Mucosa of rectum (tissue), 2 donors: ENCODE data around the gene ABI1.

Experiments
- H3K27ac ChIP-seq, 2 donors: one replicate each; pipeline ENCODE4 v1.7.0; 2013; ENCODE audit warnings: inconsistent platforms in 2 of 2, low read depth in 2 of 2, low read length in 2 of 2
- H3K27me3 ChIP-seq, 2 donors: one replicate each; pipeline ENCODE4 v1.7.0; 2013; ENCODE audit warnings: low read length in 2 of 2; ENCODE audit not compliant: control insufficient read depth in 2 of 2, insufficient read depth in 2 of 2
- H3K36me3 ChIP-seq, 2 donors: one replicate each; pipeline ENCODE4 v1.7.0; 2013; ENCODE audit warnings: low read length in 2 of 2; ENCODE audit not compliant: control insufficient read depth in 2 of 2, insufficient read depth in 2 of 2
- H3K4me1 ChIP-seq, 2 donors: one replicate each; pipeline ENCODE4 v1.7.0; 2013; ENCODE audit warnings: low read length in 2 of 2, mild to moderate bottlenecking in 1 of 2; ENCODE audit not compliant: control insufficient read depth in 2 of 2, insufficient read depth in 2 of 2
- H3K4me3 ChIP-seq, 2 donors: one replicate each; pipeline ENCODE4 v1.7.0; 2013; ENCODE audit warnings: low read length in 2 of 2
- H3K9ac ChIP-seq, 2 donors: one replicate each; pipeline ENCODE4 v1.7.0; 2013; ENCODE audit warnings: low read length in 2 of 2, low read depth in 1 of 2, mild to moderate bottlenecking in 1 of 2
- H3K9me3 ChIP-seq, 2 donors: one replicate each; pipeline ENCODE4 v1.7.0; 2013; ENCODE audit warnings: low read length in 2 of 2; ENCODE audit not compliant: control insufficient read depth in 2 of 2
- donor health status: healthy.
- donor health status: Normal muscosa, but diverticular disease.

ABI1 gene

DNA sequence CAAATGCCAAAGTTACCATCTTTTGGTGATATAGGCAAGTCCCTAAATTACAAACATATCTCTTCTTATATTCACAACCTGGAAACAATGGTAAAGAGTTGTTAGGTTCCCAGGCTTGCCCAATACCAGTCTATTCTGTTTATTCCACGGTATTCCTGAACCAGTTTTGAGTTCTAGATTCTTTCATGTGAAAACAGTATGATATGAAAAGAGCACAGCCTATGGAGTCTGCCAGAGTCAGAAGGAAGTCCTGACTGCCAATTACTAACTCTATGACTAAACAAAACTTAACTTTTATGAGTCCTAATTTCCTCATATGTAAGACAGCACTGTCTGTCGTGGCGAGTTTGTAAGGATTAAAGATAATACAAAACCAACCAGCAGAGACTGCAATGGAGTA is 5.6 kb downstream of the ABI1 start:
- H3K4me3 ChIP-seq, result no peak overlapping the region
- no peaks in the 10 kb centered on the region for H3K27me3 ChIP-seq
- H3K27ac ChIP-seq, result peak overlapping the region; percentile 26 to 41
- H3K9ac ChIP-seq, result no peak overlapping the region
- H3K36me3 ChIP-seq, result no peaks in the 10 kb centered on the region
- peaks cover 15 to 22% of the 10 kb centered on the region in 2 donors for H3K4me1 ChIP-seq
- H3K9me3 ChIP-seq, result no peaks in the 10 kb centered on the region

DNA sequence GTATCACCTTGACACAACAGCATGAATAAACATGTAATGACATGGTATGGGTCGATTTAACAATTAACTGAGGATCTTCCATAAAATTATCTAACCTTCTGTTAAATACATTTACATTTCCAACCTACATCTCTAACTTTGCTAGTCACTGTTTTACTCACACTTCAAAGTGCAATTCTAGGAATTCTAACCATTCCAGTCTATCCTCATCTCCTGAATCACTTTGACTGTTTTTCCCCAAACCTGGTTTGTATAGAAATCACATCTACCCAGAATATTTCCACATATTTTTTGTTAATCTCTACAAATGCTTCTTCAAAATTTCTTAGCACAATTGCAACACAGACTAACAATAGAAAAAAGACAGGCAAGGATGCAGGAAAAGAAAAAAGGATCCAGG is 6.2 kb downstream of the ABI1 start:
- H3K9ac ChIP-seq, result no peak overlapping the region
- H3K27me3 ChIP-seq, result no peaks in the 10 kb centered on the region
- no peak overlapping the region for H3K4me3 ChIP-seq
- H3K36me3 ChIP-seq, result peaks cover 0 to 2% of the 10 kb centered on the region in 2 donors
- H3K4me1 ChIP-seq, result peaks cover 15 to 22% of the 10 kb centered on the region in 2 donors
- no peak overlapping the region for H3K27ac ChIP-seq
- H3K9me3 ChIP-seq, result no peaks in the 10 kb centered on the region

DNA sequence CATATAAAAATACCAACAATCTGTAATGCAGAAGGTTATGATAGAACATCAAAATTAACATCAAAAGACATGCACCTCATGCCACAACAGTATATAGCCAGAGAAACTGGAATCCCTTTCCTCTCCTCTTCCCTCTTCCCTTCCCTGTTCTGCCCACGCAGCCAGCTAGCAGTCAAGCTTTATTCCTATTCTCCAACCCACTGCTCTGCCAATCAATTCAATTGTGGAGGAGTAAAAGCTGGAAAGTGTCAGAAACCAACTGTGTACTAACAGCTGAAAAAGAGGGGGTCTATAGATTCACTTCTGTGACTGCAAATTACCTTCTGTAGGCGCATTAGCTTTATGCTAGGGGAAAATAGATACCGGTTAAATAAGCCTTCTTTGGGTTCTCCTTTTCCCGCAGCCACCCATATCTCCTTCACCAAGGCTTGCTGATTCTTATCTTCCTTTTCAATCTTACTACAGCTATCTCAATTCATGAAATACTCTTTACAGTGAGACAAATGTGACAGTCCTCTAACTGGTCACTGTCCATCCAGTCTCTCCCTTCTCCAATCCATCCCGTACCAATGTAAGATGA is 16.3 kb downstream of the ABI1 start:
- no peaks in the 10 kb centered on the region for H3K27me3 ChIP-seq
- no peak overlapping the region for H3K4me3 ChIP-seq
- no peaks in the 10 kb centered on the region for H3K9me3 ChIP-seq
- H3K36me3 ChIP-seq, result no peaks in the 10 kb centered on the region
- H3K27ac ChIP-seq, result no peak overlapping the region
- no peak overlapping the region for H3K9ac ChIP-seq
- H3K4me1 ChIP-seq, result peaks cover 3 to 6% of the 10 kb centered on the region in 2 donors

DNA sequence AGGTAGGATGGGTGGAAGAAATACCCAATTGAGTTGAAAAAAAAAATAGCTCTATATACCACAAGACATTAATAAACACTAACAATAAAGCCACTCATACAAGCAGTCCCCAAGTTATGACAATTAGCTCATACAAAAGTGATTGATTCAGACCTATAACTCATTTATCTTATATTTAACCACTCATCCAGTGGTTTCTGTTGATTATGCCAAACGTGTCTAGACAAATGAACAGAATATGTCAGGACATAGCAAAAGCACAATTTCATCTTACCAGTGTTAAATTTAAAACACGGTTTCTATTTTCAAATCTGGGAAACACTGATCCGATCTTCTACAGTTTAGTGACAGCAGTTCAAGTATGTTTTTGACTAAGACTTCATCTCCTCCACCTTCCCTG is 17.0 kb downstream of the ABI1 start:
- Histone ChIP-seq H3K27ac (no peak overlapping the region), H3K27me3 (no peaks in the 10 kb centered on the region), H3K4me3 (no peak overlapping the region), H3K36me3 (no peaks in the 10 kb centered on the region), H3K9ac (no peak overlapping the region), H3K4me1 (peaks cover 3 to 6% of the 10 kb centered on the region in 2 donors), H3K9me3 (no peaks in the 10 kb centered on the region)

DNA sequence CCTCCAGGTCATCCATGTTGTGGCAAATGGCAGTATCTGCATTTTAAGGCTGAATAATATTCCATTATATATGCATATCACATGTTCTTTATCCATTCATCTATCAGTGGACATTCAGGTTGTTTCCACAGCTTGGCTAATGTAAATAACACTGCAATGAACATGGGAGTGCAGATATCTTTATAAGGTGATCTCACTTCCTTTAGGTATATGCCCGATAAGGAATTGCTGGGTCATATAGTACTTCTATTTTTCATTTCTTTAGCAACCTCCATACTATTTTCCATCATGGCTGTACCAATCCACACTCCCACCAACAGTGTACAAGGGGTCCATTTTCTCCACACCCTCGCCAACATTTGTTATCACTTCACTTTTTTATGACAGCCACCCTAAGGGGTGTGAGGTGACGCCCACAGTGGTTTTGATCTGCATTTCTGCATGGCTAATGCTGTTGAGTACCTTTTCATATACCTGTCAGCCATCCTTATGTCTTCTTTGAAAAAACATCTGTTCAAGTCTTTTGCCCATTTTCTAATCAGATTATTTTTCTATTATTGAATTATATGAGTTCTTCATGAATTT is 18.9 kb downstream of the ABI1 start:
- Histone ChIP-seq H3K9me3 (no peaks in the 10 kb centered on the region), H3K4me3 (no peak overlapping the region), H3K4me1 (peaks cover 3 to 6% of the 10 kb centered on the region in 2 donors), H3K27ac (no peak overlapping the region), H3K27me3 (no peaks in the 10 kb centered on the region), H3K36me3 (no peaks in the 10 kb centered on the region), H3K9ac (no peak overlapping the region)

DNA sequence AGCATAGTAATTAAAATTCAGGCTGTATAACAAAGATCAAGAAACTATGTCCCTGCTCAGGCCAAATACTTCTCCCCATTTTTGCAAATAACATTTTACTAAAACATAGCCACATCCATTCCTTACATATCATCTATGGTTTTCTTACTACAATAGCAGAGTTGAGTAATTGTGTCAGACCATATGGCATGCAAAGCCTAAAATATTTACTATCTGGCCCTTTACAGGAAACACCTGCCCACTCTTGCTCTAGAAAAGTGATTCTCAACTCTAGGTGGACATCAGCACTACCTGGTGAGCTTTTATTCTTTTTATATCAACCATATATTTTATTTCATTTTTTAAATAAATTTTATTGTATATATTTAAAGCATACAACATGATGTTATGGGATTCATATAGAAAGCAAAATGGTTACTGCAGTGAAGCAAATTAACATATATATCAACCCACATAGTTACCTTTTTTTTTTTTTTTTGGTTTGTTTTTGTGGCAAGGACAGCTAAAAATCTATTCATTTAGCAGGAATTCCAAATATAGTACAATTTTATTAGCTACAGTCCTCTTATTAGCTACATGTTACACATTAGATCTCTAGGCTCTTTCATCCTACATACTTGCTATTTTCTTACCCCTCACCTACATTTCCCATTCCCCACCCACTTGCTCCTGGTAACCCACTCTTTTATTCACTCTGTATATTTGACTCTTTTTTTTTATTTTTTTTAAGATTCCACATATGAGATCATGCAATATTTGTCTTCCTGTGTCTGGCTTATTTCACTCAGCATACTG is 19.6 kb downstream of the ABI1 start:
- no peak overlapping the region for H3K9ac ChIP-seq
- peaks cover 3 to 6% of the 10 kb centered on the region in 2 donors for H3K4me1 ChIP-seq
- no peak overlapping the region for H3K27ac ChIP-seq
- no peaks in the 10 kb centered on the region for H3K27me3 ChIP-seq
- H3K4me3 ChIP-seq, result no peak overlapping the region
- no peaks in the 10 kb centered on the region for H3K9me3 ChIP-seq
- no peaks in the 10 kb centered on the region for H3K36me3 ChIP-seq

DNA sequence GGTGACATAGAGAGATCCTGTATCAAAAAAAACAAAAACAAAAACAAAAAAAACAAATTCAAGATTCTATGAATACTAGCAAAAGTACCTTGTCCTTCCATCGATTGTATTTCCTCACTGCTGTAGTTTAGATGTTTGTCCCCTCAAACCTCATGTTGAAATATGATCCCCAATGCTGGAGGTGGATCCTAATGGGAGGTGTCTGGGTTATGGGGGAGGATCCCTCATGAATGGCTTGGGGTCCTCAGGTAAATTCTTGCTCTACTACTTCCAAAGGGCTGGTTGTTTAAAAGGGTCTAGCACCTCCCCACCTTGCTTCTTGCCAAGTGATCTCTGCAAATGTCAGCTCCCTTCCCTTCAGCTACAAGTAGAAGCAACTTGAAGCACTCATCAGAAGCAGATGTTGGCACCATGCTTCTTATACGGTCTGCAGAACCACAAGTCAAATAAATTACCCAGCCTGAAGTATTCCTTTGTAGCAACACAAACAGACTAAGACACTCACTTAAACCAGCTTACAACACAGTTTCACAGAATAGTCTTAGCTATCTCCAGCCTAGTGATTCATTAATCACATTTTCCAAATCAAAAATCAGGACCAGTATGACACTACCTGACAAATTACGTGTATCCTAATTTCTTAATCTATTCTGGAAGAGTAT is 20.7 kb downstream of the ABI1 start:
- Histone ChIP-seq H3K9ac (no peak overlapping the region), H3K36me3 (no peaks in the 10 kb centered on the region), H3K27me3 (no peaks in the 10 kb centered on the region), H3K9me3 (no peaks in the 10 kb centered on the region), H3K27ac (no peak overlapping the region), H3K4me3 (no peak overlapping the region), H3K4me1 (peaks cover 3 to 6% of the 10 kb centered on the region in 2 donors)

DNA sequence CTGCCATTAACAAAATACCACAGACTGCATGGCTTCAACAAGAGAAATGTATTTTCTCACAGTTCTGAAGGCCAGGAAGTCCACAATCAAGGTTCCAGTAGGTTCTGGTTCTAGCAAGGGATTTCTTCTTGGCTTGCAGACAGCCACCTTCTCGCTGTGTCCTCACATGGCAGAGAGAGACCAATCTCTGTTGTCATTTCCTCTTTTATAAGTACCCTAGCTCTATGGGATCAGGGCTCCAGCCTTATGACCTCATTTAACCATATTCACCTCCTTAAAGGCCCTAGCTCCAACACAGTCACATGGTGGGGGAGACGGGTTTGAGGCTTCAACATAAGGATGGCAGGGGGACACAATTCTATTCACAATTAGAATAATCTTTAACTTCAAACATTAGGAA is 23.6 kb downstream of the ABI1 start:
- Histone ChIP-seq H3K4me3 (no peak overlapping the region), H3K27me3 (no peaks in the 10 kb centered on the region), H3K4me1 (peaks cover 3 to 6% of the 10 kb centered on the region in 2 donors), H3K36me3 (no peaks in the 10 kb centered on the region), H3K9ac (no peak overlapping the region), H3K9me3 (no peaks in the 10 kb centered on the region), H3K27ac (no peak overlapping the region)

DNA sequence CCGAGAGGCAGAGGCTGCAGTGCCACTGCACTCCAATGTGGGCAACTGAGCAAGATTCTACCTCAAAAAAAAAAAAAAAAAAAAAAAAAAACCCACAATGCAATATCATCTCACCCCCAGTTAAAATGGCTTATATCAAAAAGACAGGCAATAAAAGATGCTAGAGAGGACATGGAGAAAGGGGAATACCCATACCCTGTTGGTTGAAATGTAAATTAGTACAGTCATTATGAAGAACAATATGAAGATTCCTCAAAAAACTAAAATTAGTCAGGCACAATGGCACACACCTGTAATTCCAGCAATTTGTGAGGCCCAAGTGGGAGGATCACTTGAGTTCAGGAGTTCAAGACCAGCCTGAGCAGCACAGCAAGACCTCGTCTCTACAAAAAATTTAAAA is 25.7 kb downstream of the ABI1 start:
- Histone ChIP-seq H3K27me3 (no peaks in the 10 kb centered on the region), H3K36me3 (no peaks in the 10 kb centered on the region), H3K9me3 (no peaks in the 10 kb centered on the region)

DNA sequence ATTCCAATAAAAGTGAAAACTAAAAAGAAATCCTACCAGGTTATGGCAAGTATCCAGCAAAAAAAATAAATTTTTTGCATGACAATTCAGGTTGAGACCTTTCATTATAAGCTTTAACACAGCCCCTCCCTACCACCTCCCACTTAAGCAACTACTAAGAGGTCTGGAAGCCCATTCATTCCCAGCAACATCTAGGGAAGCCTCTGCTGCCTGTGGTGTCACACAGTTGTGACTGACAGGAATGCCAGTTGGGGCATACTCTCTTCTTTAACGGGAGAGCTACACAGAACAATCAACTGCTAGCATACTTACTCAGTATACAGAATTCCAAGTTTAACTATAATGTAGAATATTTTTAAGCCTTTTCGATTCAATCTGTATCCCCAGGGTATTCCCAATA is 27.8 kb downstream of the ABI1 start:
- Histone ChIP-seq H3K4me3 (no peak overlapping the region), H3K9me3 (no peaks in the 10 kb centered on the region), H3K27me3 (no peaks in the 10 kb centered on the region), H3K4me1 (no peaks in the 10 kb centered on the region), H3K36me3 (no peaks in the 10 kb centered on the region), H3K9ac (no peak overlapping the region), H3K27ac (no peak overlapping the region)

More for the DNA sequence above, 25.7 kb downstream of the ABI1 start:
- Histone ChIP-seq H3K4me3 (no peak overlapping the region), H3K4me1 (peaks cover 0 to 1% of the 10 kb centered on the region in 2 donors), H3K9ac (no peak overlapping the region), H3K27ac (no peak overlapping the region)
